ENCODE data around the gene QPCTL.

Gene QPCTL

DNA sequence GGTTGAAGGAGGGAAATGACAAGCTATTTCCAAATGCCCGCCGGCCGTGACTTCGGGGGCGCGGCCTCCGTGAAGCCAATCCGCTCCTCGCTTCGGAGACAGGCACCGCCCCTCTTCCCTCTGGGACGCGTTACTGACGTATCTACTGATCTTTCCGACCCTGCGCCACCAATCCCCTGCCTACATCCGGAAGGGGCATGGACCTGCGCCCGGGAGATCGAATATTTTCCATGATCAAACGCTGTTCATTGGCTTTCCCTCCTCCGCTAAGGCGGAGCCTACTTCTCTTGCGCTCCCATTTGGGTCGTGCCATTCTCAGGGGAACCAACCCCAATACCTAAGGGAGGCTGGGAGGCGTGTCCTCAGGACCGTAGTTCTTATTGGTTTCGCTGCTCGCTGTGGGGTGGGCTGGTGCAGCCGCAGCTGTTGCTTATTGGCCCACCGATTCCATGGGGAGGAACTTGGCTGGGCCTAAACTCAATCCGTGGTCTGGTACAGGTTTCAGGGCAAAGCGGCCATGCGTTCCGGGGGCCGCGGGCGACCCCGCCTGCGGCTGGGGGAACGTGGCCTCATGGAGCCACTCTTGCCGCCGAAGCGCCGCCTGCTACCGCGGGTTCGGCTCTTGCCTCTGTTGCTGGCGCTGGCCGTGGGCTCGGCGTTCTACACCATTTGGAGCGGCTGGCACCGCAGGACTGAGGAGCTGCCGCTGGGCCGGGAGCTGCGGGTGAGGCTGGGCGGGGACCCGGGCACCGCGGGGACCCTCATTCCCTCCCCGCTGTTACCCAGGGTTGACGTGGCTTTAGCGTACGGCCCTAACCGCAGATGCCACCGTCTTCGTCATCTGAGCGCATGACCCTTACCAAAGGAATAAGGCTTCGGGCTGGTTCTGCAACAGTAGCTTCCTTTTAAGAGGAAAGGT is at the start of gene QPCTL:
Gene QPCTL (plus strand): TSS at position 480 of the 919 bp plus-strand sequence. CDS start 38 bp downstream, at position 518.
- peak; percentile 99 for DNase-seq (ENCODE audit: low spot score)

DNA sequence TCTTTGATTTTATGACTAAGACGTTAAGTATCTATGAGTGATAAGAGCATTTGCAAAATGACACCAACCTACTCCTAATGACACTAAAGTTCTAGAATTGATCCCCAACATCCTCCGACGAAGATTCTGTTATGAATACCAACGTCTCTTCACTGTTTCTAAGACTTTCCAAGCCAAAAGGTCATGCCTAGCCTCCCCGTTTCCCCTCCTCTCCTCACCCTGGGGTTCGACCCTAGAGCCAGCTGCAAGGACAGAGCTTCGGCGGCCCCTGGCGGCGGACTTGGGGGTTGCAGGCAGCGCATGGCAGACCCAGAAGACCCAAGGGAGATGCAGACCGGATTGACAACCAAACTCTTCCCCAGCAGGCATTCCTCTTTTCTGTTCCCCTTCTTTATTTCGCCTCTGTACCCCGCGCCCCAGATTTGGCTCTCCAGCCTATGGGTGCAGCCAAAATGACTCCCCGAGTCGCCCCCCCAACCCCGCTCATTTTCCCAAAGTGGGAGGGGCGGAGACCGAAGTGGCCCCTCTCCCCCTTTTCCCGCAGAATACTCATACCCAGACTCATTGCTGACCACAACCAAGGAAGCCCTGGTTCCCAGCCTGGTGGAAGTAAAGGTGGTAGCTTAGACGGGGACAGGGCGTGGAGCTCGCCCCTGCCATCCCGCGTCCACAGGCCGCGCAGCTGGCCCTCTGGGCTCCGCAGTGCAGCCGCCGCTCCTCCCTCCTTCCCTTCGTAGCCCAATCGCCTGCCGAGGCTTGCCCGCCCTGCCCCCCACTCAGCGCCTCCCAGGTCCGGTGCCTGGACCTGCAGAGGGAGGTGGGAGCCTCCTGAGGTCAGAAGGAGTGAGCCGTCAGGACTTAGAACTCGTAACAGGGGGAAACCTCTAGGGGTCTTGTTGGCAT is 49.2 kb upstream of the QPCTL start:
- DNase-seq (ENCODE audit: low spot score), result peak; percentile 80

DNA sequence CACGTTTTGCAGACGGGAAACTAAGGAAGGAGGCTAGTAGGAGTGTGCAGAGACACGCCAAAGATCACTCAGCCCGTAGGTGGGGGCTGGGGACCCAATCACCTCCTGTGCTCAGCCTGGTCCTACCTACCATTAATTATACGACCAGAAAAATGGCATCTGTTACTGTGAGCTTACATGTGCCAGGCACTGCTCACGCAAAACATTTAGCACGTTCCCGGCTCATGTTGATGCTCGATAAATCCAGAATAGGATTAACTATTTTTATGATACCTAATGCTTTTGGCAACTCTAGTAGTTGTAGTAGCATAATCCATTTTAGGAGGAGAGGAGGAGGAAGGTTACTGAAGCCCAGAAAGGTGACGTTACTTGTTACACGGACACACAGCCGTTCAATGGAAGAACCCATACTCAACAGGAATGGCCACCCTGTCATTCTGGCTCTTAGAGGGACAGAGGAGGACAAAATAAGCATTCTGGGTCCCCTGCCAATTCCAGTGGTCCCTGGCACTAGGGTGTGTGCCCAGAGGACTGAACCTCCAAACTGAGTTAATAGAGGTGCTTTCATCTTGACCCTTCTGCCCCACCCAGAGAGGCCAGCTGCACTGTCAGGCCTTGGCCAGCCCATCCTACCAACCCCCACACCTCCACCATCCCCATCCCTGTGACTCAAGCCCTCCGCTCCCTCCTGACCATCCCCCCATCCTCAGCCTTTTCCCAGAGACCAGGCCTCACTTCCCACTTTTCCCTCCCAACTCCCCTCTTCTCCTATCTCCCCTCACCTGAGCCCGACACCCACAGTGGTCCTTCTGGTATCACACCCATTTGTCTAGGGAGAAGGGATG is 48.3 kb upstream of the QPCTL start:
- no peak for DNase-seq (ENCODE audit: low spot score)

DNA sequence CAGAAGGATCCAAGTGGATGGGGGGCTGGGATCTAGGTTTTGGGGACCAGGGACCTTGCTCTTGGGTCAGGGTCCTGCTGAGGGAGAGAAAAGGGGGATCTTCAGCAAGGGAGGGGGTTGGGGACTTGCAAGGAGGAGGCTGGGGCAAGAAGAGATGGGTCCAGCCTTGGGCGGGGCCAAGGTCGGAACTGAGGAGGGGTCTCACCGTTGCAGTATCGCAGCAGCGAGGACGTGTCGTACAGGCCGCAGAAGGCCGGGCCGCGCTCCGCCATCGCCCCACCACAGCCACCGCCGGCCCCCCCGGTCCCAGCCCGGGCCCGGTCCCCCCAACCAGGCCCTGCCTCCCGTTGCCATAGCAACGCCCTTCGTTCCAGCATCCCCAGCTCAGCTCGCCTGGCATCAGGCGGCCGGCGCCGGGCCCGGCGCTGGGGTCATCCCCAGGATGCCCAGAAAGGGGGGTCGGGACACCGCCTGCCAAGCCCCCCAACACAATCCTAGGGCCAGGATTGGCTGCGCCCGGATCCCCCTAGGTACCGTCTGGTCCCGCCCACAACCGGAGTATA is 47.3 kb upstream of the QPCTL start:
- DNase-seq (ENCODE audit: low spot score), result no peak

DNA sequence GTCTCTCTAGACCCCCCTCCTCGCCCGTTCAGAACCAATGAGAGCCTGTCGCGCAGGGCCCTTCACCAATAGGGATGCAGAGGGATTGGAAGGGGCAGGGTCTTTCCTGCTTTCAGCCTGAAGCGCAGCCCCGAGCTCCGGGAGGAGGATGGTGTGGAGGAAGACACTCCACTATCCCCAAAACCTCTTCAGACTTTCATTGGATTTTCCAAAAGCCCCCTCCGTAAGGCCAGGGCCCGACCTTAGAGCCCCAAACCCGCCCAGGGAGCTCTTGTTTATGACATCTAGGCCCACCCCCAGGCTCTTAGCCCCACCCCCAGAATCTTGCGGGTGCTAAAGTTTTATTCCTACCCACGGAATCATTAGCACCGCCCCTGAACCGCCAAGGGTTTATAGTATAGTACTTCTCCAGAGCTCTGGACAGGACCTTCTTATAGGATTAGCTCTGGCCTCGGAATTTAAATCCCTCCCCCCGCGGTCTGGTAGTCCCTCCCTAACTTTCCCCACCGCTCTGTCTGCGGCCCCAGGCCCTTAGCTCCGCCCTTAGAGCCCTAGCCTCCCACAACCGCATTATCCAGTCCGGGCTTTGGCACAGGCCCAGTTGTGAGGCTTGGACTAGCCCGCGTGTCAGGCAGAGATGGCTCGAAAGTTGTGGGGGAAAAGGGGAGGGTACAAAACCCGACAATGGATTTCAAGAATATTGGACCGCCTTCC is 46.7 kb upstream of the QPCTL start:
- DNase-seq (ENCODE audit: low spot score), result no peak

DNA sequence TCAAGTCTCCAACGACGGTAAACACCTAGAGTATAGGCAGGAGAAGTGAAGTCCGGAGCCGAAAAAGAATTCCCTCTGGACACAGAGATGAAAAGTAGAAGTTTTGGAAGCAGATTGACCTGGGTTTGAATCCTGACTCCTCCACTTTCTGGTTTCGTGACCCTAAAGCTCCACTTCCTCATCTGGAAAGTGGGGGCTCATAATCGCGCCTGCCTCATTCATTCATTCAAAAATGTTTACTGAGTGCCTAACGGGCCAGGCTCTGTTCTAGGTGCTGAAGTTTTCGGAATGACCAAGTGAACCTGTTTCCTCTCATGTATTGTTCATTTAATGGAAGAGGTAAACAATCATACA is 46.1 kb upstream of the QPCTL start:
- DNase-seq (ENCODE audit: low spot score), result no peak

DNA sequence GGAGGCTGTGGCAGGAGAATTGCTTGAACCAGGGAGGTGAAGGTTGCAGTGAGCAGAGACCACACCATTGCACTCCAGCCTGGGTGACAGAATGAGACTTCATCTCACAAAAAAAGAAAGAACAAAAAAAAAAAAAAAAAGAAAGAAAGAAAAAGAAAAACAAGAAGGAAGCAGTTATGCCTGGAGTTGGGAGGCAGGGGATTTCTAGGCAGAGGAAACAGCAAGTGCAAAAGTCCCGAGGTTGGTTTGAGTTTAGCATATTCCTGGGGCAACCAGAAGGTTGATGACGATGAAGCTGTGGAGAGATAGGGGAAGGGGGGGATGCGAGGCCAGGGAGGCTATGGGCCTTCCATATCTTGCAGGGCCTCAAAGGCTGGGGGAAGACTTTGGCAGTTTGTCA is 41.7 kb upstream of the QPCTL start:
- DNase-seq (ENCODE audit: low spot score), result no peak

DNA sequence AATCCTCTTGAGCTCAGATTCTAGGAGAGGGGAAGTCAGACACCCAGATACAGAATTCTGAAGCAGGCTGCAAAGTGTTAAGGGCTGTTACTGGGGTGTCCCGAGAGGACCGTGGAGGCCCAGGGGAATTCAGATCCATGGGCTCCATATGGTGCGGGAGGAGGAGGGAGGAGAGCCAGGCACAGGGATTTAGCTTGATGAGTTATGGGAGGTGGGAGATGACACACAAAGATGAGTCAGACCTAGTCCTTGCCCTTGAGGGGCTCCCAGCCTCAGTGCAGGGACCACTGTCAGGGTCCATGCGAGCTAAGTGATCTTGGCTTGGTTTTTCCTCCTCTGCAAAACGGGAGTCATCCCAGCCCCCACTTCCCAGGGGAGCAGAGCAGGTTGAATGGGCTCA is 38.8 kb upstream of the QPCTL start:
- DNase-seq (ENCODE audit: low spot score), result no peak

DNA sequence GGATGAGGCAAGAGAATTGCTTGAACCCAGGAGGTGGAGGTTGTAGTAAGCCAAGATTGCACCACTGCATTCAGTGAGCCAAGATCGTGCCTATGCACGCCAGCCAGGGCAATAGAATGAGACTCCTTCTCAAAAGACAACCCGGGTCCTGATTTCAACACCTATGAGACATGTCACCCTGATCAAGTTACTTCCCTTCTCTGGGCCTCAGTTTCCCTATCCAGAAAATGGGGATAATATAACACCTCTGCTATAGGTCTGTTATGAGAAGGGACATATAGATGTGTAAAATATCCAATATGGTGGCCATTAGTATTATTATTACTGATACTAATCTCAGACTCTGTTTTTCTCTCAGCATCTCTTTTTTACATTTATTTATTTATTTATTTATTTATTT is 37.4 kb upstream of the QPCTL start:
- no peak for DNase-seq (ENCODE audit: low spot score)

DNA sequence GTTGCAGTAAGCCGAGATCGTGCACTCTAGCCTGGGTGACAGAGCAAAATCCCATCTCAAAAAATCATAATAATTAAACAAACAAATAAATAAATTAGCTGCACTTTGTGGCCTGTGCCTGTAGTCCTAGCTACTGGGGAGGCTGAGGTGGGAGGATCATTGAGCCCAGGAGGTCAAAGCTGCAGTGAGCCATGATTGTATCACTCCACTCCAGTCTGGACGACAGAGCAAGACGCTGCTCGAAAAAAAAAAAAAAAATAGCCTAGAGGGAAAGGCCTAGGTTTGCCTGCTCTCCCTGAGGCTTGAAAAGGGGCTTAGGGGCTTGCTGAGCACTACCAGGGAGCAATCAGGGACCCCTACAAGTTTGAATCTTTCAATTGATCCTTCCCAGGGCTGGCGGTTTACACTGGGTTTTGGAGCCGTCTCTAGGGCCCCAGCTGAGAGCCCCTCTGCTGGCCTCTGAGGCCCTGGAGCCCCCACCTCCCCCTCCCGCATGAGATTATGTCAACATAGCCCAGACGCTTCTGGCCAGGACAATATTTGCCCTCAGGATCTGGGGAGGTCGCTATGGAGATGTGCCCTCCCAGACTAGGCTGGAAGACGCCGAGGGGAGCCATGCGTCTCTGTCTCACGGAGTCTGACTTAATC is 34.8 kb upstream of the QPCTL start:
- no peak for DNase-seq (ENCODE audit: low spot score)

DNA sequence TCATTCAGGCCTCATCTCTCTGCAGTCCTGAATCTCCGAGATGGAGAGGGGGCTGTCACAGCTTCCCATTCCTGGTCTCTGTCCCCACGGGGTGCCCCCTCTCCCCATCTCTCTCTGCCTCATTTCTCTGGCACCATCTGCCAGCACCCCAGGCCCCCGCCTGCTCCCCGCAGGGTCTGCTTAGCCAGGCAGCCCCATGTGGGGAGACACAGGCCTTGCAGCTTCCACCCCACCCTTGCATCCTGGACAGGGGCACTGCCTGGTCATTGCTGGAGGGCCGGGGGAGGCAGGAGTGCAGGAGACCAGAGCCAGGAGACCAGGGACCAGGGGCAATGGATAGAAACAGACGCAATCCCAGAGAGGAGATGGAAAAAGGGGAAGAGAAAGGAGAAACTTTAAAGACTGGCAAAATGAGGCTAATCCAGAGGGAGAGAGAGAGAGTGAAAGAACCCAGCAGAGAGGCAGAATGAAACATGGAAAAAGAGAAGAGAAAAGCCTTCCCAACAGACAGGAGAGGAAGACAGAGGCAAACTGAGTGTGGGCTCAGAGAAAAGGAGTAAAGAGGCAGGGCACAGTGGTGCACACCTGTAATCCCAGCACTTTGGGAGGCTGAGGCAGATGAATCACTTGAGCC is 33.3 kb upstream of the QPCTL start:
- DNase-seq (ENCODE audit: low spot score), result no peak

DNA sequence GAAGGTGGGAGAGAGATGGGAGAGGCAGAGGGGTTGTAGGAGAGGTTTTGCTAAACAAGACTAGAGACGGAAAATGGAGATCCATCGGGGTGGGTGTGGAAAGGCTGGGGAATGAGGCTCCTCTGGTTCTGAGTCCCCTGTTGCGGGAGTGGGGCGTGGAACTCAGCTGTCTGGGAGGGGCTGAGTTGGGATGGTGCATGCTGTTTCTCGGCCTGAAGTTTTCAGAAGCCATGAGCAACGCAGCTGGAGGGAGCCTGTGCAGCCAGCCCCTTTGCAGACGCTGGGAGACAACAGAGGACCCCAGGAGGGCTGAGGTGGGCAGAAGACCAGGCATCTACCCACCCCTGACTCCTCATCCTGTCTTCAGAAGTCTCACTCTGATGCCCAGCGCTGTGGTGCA is 31.8 kb upstream of the QPCTL start:
- no peak for DNase-seq (ENCODE audit: low spot score)

DNA sequence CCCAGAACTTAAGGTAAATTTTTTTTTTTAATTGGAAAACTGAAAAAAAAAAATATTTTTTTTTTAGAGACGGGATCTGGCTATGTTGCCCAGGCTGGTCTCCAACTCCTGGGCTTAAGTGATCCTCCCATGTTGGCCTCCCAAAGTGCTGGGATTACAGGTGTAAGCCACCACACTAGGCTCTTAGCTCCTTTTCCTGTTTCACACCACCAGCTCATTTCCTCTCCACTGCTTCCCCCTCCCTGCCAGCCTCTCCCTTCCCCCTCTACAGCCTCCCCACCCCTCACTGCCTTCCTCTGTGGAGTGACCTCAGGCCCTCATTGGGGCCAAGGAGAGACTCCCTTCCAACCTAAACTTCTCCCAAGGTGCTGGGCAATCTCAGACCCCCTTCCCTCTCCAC is 28.7 kb upstream of the QPCTL start:
- DNase-seq (ENCODE audit: low spot score), result no peak

DNA sequence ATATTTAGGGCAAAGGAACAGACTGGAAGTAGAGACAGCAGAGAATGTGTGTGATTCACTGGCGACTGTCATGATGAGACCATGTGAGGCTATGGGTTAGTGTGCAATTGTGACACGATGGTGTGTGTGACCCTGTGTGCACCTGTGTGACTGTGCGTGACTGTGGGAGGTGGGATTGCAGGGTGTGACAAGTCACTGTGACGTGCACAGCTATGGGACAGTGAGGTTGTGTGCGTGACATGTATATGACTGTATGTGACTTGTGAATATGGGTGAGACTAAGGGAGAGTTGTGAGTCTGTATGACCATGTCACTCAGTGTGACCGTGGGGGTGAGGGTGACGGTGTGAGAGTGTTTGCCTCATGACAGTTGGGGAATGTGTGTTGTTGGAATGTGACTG is 27.9 kb upstream of the QPCTL start:
- DNase-seq (ENCODE audit: low spot score), result no peak

DNA sequence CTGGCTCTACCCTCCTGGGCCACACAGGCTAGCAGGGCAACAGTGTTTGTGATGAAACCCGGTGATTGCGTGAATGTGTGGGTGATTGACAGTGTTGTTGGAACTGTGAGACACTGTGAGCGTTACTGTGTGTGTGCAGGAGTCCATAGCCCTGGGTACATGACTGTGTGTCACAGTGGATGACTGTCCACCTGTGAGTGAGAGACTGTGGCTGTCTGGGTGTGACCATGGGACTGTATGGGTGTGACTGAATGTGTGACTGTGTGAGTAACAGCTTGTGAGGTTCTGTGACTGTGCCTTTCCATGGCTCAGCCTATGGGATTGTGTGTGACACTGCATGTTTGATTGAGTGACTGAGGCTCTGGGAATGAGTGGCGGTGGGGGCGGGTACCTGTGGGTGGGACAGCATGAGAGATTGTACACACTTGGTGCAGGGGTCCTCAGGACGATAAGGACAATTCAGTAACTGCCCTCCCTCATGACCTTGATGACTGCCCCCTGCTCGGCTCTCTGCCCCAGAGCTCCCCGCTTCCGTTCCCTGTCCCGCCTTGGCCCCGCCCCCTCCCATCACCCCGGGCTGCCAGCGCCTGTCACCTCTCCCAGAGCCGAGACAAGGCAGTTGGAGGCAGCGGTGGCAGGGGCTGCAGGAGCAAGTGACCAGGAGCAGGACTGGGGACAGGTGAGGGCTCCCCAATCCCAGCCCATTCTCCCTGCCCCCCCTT is 24.7 kb upstream of the QPCTL start, which contains the start of gene GIPR:
Gene GIPR (plus strand): TSS at position 602 of the 722 bp plus-strand sequence. CDS start 1,300 bp downstream, outside the sequence.
- peak; percentile 53 for DNase-seq (ENCODE audit: low spot score)

DNA sequence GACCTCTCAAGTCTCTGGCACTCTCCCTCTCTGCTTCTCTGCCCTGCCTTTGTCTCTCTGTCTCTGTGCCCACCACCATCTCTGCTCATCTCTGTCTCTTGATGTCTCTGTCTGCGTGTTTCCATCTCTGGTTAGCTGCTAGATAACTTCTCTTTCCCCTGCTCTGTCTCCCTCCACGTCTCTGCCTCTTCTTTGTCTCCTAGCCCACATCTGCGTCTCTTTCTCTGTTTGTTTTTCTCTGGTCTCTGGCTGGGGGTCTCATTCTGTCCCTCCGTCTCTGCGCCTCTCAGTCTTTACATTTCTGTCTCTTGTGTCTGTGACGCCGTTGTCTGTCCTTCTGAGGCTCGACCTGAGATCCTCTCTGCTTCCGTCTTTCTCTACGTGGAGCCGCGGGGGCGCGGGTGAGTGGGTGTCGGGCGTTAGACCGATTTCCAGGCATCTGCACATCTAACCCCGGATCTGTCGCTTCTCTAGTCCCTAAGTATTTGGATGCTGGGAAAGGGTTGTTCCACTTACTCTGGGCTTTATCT is 24.1 kb upstream of the QPCTL start:
- DNase-seq (ENCODE audit: low spot score), result no peak

DNA sequence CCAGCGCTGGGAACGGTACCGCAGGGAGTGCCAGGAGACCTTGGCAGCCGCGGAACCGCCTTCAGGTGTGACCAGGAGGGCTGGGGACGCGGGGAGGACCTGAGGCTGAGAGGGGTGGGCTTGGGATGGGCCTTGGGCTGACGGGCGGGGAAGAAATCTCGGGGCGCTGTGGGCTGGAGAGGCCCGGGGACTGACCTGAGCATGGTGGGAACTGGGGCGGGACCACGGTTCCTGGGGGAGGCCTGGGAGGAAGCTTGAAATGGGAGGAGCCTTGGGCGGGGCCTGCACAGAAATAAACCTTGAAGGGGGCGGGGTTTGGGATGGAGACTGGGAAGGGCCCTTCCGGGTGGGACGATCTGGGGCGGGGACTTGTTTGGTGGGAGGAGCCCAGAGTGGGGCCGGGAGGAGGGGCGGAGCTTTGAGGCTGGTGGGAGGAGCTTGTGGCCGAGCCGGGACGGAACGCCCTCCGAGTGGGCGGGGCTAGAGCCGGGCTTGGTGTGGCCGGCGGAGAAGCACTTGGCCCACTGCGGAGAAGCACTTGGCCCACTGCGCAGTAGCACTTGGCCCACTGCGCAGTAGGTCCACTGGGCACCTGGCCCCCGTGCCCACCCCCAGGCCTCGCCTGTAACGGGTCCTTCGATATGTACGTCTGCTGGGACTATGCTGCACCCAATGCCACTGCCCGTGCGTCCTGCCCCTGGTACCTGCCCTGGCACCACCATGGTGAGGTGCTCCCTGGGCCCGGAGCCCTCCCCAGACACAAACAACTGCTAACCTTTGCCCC is 21.6 kb upstream of the QPCTL start:
- DNase-seq (ENCODE audit: low spot score), result peak; percentile 83

DNA sequence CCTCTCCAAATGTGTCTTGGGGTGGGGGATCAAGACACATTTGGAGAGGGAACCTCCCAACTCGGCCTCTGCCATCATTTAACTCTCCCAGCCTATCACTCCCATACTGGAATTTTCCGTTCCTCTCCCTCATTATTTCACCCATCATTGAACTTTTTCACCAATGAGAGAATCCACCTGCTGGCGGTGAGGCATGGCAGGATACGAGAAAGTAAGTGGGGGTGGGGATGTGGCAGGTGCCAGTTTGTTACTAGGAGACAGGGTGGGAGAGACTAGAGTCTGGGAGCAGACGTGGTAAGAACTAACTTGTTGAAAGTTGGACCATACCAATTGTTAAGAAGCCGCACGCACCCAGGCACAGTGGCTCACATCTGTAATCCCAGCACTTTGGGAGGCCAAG is 17.5 kb upstream of the QPCTL start:
- no peak for DNase-seq (ENCODE audit: low spot score)

All from LoVo (cell line).